ENCODE data around the gene CCDC50. TPM values are rescaled to one million over a fixed set of nuclear protein-coding genes. Genes with fewer than 3 reads are reported as not detected.

The CCDC50 gene
- total RNA-seq, 2 experiments from 2014 or later, result 11.8 to 21.3 TPM

DNA sequence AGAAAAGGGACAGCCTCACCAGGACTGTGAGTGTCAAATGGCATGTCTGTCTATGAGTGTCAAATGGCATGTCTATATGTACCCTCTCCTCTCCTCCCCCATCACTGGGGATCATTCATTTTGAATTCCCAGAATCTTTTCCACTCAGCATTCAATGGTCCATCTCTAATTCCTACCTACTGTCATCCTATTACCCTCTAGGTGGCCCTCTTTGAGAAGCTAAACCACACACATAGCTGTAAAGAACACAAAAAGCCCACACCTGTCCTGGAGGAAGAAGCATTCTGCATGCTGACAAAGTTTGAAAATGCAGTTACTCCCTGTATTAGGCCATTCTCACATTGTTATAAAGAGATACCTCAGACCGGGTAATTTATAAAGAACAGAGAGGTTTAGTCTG, 85.5 kb downstream of the CCDC50 start:
- DNase-seq (no peak), ATAC-seq (no peak)
- no peaks in the 10 kb centered on the region for H3K4me1 Mint-ChIP-seq
- H3K4me3 Mint-ChIP-seq, result no peak overlapping the region
- H3K27ac Mint-ChIP-seq, result no peak overlapping the region
- H3K27me3 Mint-ChIP-seq, result no peaks in the 10 kb centered on the region
- H3K9me3 Mint-ChIP-seq (ENCODE audit: low read depth), result peaks cover 3% of the 10 kb centered on the region
- H3K36me3 Mint-ChIP-seq, result no peaks in the 10 kb centered on the region
- CTCF ChIA-PET, result no interaction called here

DNA sequence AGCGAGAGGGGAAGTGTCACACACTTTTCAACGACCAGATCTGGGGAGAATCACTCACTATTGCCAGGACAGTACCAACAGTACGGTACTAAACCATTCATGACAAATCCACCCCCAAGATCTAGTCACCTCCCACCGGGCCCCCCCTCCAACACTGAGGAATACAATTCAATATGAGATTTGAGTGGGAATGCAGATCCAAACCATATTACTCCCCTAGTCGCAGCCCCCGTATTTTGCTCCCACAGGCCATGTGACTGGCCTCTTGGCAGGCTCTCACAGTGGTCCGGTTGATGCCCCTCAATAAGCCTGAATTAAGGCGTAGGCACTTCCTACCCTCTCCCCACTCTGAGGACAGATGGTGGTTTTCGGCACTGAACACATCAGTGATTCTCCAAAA, 86.4 kb downstream of the CCDC50 start:
- Mint-ChIP-seq H3K4me1 (no peaks in the 10 kb centered on the region), H3K4me3 (no peak overlapping the region), H3K9me3 (ENCODE audit: low read depth) (no peaks in the 10 kb centered on the region), H3K36me3 (no peaks in the 10 kb centered on the region), H3K27me3 (no peaks in the 10 kb centered on the region), H3K27ac (no peak overlapping the region)
- CTCF ChIA-PET, result no interaction called here
- ATAC-seq (no peak), DNase-seq (no peak)

DNA sequence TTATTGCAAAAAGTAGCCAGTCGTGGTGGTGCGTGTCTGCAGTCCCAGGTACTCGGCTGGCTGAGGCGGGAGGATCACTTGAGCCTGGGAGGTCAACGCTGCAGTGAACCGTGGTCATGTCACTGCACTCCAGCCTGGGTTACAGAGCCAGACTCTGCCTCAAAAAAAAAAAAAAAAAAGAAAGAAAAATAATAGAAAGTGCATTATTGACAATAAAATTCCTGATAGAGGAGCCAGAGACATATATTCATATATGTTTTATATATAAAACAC, 88.2 kb downstream of the CCDC50 start:
- DNase-seq (no peak), ATAC-seq (no peak)
- H3K36me3 Mint-ChIP-seq, result no peaks in the 10 kb centered on the region
- no peaks in the 10 kb centered on the region for H3K9me3 Mint-ChIP-seq (ENCODE audit: low read depth)
- no peak overlapping the region for H3K4me3 Mint-ChIP-seq
- no peaks in the 10 kb centered on the region for H3K4me1 Mint-ChIP-seq
- CTCF ChIA-PET, result no interaction called here
- H3K27me3 Mint-ChIP-seq, result peaks cover 4% of the 10 kb centered on the region
- no peak overlapping the region for H3K27ac Mint-ChIP-seq

DNA sequence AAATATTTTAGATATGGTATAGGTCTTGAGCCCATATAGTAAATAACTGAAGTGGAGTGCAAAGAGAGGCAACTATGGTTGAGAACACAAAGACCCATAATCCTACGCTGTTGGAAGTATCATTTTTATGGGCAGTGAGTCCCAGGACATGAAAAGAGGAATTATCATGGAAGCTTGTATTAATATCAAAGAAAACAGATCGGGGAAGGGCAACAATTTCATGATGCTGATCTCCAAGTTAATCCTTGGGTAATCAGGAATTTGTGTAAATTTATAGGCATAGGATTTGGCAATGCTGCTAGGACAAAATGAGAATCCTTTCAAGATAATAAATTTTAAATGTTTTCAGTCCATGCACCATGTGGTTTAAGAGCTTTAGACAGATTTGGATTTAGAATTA, 91.6 kb downstream of the CCDC50 start:
- peaks cover 4% of the 10 kb centered on the region for H3K27me3 Mint-ChIP-seq
- ATAC-seq (no peak), DNase-seq (no peak)
- H3K4me1 Mint-ChIP-seq, result no peaks in the 10 kb centered on the region
- H3K4me3 Mint-ChIP-seq, result no peak overlapping the region
- no peaks in the 10 kb centered on the region for H3K9me3 Mint-ChIP-seq (ENCODE audit: low read depth)
- H3K27ac Mint-ChIP-seq, result no peak overlapping the region
- no peaks in the 10 kb centered on the region for H3K36me3 Mint-ChIP-seq
- CTCF ChIA-PET, result no interaction called here

DNA sequence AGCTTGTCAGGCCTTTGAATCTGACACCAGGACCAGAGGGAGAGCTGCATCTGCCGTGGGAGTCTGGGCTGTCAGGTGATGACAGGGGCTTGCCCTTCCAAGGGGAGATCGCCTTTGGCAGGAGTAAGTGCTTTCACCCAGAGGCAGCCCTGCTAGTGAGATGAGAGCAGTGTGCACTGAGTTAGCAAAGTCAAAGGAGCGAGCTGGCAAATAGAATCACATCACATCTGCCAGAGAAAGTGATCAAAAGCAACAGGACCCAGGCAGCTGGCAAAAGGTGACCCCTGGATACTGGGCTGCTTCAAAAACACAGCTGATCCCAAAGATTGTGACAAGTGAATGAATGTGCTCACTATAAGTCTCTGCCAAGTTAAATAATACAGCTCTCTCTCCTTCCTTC, 95.7 kb downstream of the CCDC50 start:
- H3K9me3 Mint-ChIP-seq (ENCODE audit: low read depth), result no peaks in the 10 kb centered on the region
- no peak for ATAC-seq
- CTCF ChIA-PET, result no interaction called here
- H3K4me3 Mint-ChIP-seq, result no peak overlapping the region
- H3K27me3 Mint-ChIP-seq, result peaks cover 4% of the 10 kb centered on the region
- H3K36me3 Mint-ChIP-seq, result no peaks in the 10 kb centered on the region
- H3K4me1 Mint-ChIP-seq, result no peaks in the 10 kb centered on the region
- DNase-seq, result no peak
- H3K27ac Mint-ChIP-seq, result no peak overlapping the region

DNA sequence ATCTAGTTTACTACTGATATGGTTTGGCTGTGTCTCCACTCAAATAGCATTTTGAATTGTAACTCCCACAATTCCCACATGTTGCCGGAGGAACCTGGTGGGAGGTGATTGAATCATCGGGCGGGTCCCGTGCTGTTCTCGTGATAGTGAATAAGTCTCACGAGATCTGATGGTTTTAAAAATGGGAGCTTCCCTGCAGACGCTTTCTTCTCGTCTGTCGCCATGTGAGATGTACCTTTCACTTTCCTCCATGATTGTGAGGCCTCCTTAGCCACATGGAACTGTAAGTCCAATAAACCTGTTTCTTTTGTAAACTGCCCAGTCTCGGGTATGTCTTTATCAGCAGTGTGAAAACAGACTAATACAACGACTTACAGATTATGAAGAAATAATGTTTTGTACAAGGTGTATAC, 96.1 kb downstream of the CCDC50 start:
- ATAC-seq (no peak), DNase-seq (no peak)
- peaks cover 4% of the 10 kb centered on the region for H3K27me3 Mint-ChIP-seq
- CTCF ChIA-PET, result no interaction called here
- no peak overlapping the region for H3K27ac Mint-ChIP-seq
- no peak overlapping the region for H3K4me3 Mint-ChIP-seq
- no peaks in the 10 kb centered on the region for H3K9me3 Mint-ChIP-seq (ENCODE audit: low read depth)
- H3K4me1 Mint-ChIP-seq, result no peaks in the 10 kb centered on the region
- no peaks in the 10 kb centered on the region for H3K36me3 Mint-ChIP-seq

DNA sequence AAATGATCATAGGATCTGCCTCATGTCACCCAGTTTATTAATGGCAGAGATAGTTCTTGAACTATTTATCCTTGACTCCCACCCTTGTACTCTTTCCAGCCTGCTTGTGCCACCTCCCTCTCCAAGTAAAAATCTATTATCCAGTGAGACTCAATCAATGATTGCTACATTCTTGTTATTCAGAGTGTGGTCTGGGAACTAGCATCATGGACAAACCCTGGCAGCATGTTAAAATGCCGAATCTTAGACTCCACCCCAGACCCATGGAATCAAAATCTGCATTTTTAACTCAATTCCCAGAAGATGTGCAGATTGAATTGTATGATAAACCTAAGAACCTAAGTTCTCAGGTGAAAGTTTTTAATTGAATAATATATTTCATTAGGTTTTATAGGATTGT, 97.1 kb downstream of the CCDC50 start:
- Mint-ChIP-seq H3K27ac (no peak overlapping the region), H3K9me3 (ENCODE audit: low read depth) (no peaks in the 10 kb centered on the region), H3K4me3 (no peak overlapping the region), H3K4me1 (no peaks in the 10 kb centered on the region), H3K36me3 (no peaks in the 10 kb centered on the region), H3K27me3 (peaks cover 4% of the 10 kb centered on the region)
- CTCF ChIA-PET, result no interaction called here
- no peak for ATAC-seq
- no peak for DNase-seq

DNA sequence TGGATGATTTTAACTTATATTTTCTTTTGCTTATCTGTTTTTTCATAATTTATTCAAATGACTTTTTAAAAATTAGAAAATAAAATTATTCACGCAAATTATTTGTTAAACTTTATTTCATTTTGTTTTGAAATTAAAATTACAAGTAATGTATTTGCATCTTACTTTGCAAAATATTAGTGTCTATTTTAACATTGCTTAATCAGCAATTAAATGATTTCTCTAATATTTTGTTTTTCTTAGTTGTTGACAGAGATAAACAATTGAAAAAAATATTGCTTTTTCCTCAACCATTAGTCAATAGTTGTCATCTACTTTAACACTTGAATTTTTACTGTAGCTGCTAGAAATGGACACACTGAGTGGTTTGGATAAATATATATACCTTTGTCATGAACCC, 99.0 kb downstream of the CCDC50 start:
- Mint-ChIP-seq H3K36me3 (no peaks in the 10 kb centered on the region), H3K4me1 (no peaks in the 10 kb centered on the region), H3K27ac (no peak overlapping the region), H3K4me3 (no peak overlapping the region), H3K9me3 (ENCODE audit: low read depth) (no peaks in the 10 kb centered on the region), H3K27me3 (no peaks in the 10 kb centered on the region)
- ATAC-seq (no peak), DNase-seq (no peak)
- CTCF ChIA-PET, result no interaction called here

DNA sequence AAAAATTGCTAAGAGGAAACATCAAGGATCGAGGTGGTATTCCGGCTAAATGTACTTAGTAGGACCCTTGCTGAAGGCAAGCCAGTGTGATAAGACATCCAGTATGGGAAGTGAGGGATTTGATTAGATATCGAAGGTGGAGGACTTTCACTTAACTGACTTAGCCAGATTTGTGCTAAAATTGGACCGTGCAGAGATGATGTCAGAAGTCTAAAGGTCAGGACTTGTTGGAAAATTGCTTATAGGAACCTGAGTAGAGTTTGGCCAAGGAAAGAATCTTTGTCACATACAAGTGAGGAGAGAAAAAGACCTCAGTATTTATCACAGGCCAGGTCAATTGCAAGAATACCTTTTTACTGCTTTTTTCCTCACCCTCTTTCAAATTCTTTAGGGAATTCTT, 100.9 kb downstream of the CCDC50 start:
- Mint-ChIP-seq H3K4me1 (no peaks in the 10 kb centered on the region), H3K27ac (no peak overlapping the region), H3K4me3 (no peak overlapping the region), H3K27me3 (no peaks in the 10 kb centered on the region), H3K36me3 (no peaks in the 10 kb centered on the region), H3K9me3 (ENCODE audit: low read depth) (no peaks in the 10 kb centered on the region)
- CTCF ChIA-PET, result no interaction called here
- DNase-seq, result no peak
- ATAC-seq, result no peak

DNA sequence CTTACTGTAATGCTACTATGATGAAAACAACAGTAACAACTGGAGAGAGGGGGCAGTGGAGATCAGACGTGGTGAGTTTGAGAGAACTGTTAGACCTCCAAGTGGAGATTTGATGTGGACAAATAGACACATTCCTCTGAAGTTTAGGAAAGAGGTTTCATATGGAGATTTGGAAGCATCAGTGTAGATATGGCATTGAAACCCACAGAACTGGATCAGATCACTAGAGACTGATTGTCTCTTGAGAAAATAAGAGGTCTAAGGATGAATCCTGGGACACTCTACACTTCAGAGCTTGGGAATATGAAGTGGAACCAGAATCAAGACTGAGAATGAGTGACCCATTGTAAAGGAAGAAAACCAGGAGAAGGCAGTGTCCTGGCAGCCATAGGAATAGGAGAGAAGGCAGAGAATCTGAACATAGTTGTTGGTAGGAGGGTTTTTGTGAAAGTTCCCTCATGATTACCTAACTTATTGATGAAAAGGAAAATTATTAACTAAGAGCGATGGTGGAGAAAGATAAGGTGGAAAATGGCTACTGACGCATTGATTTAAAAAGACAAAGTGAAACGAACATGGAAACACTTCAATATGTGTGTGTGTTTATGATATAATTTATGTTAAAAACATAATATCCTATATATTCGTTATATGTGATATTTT, 102.1 kb downstream of the CCDC50 start:
- H3K4me3 Mint-ChIP-seq, result no peak overlapping the region
- no peak for ATAC-seq
- H3K36me3 Mint-ChIP-seq, result no peaks in the 10 kb centered on the region

DNA sequence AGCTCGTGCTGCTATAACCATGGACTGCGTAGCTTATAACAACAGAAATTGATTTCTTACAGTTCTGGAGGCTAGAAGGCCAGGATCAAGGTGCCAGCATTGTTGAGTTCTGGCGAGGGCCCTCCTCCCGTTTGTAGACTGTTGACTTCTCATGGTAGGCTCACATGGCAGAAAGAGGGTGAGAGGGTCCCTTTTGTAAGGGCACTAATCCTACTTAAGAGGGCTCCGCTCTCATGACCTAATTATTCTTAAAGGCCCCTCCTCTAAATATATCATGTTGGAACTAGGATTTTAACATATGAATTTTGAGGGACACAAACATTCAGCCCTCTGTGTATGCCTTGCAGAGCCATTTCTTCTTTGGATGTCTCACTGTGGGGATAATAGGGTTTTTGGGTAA, 103.0 kb downstream of the CCDC50 start:
- Mint-ChIP-seq H3K27ac (no peak overlapping the region), H3K4me3 (no peak overlapping the region), H3K36me3 (no peaks in the 10 kb centered on the region), H3K4me1 (no peaks in the 10 kb centered on the region), H3K9me3 (ENCODE audit: low read depth) (no peaks in the 10 kb centered on the region), H3K27me3 (no peaks in the 10 kb centered on the region)
- DNase-seq (no peak), ATAC-seq (no peak)
- CTCF ChIA-PET, result no interaction called here

More for the DNA sequence above, 102.1 kb downstream of the CCDC50 start:
- no peak for DNase-seq
- Mint-ChIP-seq H3K9me3 (ENCODE audit: low read depth) (no peaks in the 10 kb centered on the region), H3K4me1 (no peaks in the 10 kb centered on the region), H3K27me3 (no peaks in the 10 kb centered on the region), H3K27ac (no peak overlapping the region)
- CTCF ChIA-PET, result no interaction called here

DNA sequence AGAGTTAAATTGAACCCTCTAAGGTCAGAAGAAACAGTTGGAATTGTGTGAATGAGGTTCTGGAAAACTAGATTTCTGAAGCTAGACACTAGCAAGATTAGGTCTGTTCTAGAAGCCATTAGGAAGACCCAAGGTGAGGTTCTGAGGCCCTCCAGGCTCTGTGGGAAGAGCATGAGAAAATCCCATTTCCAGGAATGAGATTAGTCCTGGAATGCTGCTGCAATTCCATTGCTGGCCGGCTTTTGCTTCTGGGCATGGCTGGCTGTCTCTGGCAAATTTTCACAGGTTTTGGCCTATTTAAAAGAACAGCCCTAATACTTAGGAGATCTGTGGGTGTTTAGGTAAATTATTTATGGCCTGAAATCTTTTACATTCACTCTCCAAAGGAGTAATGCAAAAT, 104.8 kb downstream of the CCDC50 start:
- ATAC-seq (no peak), DNase-seq (no peak)
- Mint-ChIP-seq H3K36me3 (no peaks in the 10 kb centered on the region), H3K4me3 (no peak overlapping the region), H3K27me3 (no peaks in the 10 kb centered on the region), H3K27ac (no peak overlapping the region), H3K4me1 (no peaks in the 10 kb centered on the region), H3K9me3 (ENCODE audit: low read depth) (no peaks in the 10 kb centered on the region)
- CTCF ChIA-PET, result no interaction called here

DNA sequence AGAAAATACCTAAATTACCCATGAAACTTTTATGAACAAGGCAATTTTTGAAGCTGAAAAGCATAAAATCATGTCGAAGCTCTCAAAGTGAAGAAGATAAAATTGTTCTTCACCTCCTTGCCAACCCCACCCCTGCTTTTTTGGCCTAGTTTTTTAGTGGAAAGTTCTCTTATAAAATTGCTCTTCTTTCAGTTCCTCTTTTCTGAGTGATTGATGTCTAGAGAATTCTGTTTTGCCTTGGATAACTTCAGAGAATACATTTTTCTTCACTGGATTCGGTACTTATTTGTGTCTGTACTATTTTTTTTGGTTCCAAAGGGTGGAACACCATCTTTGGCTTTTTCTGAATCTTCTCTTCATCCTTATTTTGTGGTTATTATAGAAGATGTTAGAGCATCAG, 106.8 kb downstream of the CCDC50 start:
- Mint-ChIP-seq H3K27ac (no peak overlapping the region), H3K27me3 (no peaks in the 10 kb centered on the region), H3K4me3 (no peak overlapping the region), H3K4me1 (no peaks in the 10 kb centered on the region), H3K36me3 (no peaks in the 10 kb centered on the region), H3K9me3 (ENCODE audit: low read depth) (peaks cover 4% of the 10 kb centered on the region)
- no peak for DNase-seq
- no peak for ATAC-seq
- CTCF ChIA-PET, result no interaction called here

DNA sequence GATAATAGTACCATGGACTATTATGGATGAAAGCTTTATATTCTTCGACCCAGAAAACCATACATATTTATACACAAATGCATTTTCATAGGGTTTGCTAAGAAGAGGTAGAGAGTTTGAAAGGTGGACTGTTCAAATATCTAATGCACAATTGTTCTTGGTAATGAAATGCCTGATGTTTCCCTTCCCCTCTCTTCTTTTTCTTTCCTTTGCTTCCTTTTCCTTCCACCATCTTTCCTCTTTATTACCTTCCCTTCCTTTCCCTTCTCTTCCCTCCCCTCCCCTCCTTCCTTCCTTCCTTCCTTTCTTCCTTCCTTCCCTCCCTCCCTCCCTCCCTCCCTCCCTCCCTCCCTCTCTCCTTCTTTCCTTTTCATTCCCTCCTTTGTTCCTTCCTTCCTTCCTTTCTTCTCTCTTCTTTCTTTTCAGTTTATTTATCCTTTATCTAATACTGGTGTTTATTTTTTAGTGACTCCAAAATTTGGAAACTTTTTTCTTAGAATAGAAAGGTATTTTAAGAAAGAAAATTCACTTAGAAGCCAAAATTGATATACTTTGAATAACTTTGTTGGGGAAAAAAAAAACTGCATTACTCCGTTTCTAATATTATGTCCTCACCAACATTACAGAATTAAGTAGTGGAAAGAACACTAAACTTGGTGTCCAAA, 109.1 kb downstream of the CCDC50 start:
- no peaks in the 10 kb centered on the region for H3K4me1 Mint-ChIP-seq
- H3K4me3 Mint-ChIP-seq, result no peak overlapping the region
- ATAC-seq (no peak), DNase-seq (no peak)
- no peak overlapping the region for H3K27ac Mint-ChIP-seq
- H3K9me3 Mint-ChIP-seq (ENCODE audit: low read depth), result peaks cover 6% of the 10 kb centered on the region
- CTCF ChIA-PET, result no interaction called here
- H3K36me3 Mint-ChIP-seq, result no peaks in the 10 kb centered on the region
- no peaks in the 10 kb centered on the region for H3K27me3 Mint-ChIP-seq

DNA sequence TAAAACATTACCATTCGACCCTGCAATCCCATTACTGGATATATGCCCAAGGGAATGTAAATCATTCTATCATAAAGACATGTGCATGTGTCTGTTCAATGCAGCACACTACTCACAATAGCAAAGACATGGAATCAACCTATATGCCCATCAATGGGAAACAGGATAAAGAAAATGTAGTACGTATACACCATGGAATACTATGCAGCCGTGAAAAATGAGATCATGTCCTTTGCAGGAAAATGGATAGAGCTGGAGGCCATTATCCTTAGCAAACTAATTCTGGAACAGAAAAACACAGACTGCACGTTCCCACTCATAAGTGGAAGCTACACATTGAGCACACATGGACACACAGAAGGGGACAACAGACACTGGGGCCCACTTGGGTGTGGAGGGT, 111.3 kb downstream of the CCDC50 start:
- DNase-seq (no peak), ATAC-seq (no peak)
- H3K4me3 Mint-ChIP-seq, result no peak overlapping the region
- H3K4me1 Mint-ChIP-seq, result no peaks in the 10 kb centered on the region
- CTCF ChIA-PET, result no interaction called here
- H3K27ac Mint-ChIP-seq, result no peak overlapping the region
- H3K9me3 Mint-ChIP-seq (ENCODE audit: low read depth), result peaks cover 6% of the 10 kb centered on the region
- no peaks in the 10 kb centered on the region for H3K36me3 Mint-ChIP-seq
- no peaks in the 10 kb centered on the region for H3K27me3 Mint-ChIP-seq
